Vagina (tissue), 2 donors: ENCODE data around the gene TRA2B.

Source experiments
- POLR2A ChIP-seq, 2 donors: fragments of 450-650 bp; IDR thresholded peaks; one replicate each; pipeline ENCODE4 v1.6.1; 2017; ENCODE audit warnings: antibody characterized with exemption in 2 of 2, mild to moderate bottlenecking in 2 of 2, moderate library complexity in 2 of 2
- TF ChIP-seq, protein P1 (sequence below), 3 experiments: fragments of 450-650 bp in 2 of 3; fragments of 200-600 bp in 1 of 3; sonication (generic) in 1 of 3; IDR thresholded peaks; one replicate each; pipeline ENCODE4 v1.5.1; 2017 to 2019; ENCODE audit warnings: antibody characterized with exemption in 3 of 3, mild to moderate bottlenecking in 2 of 3, moderate library complexity in 2 of 3

DNA sequence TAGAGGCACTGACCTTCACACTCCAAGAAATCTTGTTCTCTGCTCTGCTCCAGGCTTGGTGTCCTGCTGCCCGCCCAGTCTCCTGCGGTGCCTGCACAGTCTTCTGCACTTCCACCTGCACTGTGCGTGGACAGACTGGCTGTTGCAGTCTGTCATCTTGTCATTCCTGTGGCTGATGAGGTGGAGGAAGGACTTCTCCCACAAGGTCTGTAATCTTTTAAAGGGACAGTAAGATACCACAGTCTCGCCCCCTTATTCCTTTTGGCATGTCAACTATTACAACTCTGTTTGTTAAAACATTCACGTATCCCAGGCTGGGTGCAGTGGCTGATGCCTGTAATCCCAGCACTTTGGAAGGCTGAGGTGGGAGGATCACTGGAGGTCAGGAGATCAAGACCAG lies 58.9 kb downstream of the TRA2B start:
- no peak for TF ChIP-seq POLR2A (IDR thresholded peaks at IDR 0.05)
- TF ChIP-seq, protein P1, sequence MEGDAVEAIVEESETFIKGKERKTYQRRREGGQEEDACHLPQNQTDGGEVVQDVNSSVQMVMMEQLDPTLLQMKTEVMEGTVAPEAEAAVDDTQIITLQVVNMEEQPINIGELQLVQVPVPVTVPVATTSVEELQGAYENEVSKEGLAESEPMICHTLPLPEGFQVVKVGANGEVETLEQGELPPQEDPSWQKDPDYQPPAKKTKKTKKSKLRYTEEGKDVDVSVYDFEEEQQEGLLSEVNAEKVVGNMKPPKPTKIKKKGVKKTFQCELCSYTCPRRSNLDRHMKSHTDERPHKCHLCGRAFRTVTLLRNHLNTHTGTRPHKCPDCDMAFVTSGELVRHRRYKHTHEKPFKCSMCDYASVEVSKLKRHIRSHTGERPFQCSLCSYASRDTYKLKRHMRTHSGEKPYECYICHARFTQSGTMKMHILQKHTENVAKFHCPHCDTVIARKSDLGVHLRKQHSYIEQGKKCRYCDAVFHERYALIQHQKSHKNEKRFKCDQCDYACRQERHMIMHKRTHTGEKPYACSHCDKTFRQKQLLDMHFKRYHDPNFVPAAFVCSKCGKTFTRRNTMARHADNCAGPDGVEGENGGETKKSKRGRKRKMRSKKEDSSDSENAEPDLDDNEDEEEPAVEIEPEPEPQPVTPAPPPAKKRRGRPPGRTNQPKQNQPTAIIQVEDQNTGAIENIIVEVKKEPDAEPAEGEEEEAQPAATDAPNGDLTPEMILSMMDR (IDR thresholded peaks at IDR 0.05), result no peak
